C4-2B (cell line): ENCODE measurements around the gene POLD1.

Source experiments
- ZFX ChIP-seq: fragments of 450-650 bp; IDR thresholded peaks from 2 replicates; pipeline ENCODE4 v1.6.1; 2017
- TF ChIP-seq, protein P1 (sequence below): fragments of 450-650 bp; conservative IDR thresholded peaks from 2 replicates; pipeline ENCODE4 v1.5.1; 2017; ENCODE audit warnings: mild to moderate bottlenecking

- TF ChIP-seq, protein P1, sequence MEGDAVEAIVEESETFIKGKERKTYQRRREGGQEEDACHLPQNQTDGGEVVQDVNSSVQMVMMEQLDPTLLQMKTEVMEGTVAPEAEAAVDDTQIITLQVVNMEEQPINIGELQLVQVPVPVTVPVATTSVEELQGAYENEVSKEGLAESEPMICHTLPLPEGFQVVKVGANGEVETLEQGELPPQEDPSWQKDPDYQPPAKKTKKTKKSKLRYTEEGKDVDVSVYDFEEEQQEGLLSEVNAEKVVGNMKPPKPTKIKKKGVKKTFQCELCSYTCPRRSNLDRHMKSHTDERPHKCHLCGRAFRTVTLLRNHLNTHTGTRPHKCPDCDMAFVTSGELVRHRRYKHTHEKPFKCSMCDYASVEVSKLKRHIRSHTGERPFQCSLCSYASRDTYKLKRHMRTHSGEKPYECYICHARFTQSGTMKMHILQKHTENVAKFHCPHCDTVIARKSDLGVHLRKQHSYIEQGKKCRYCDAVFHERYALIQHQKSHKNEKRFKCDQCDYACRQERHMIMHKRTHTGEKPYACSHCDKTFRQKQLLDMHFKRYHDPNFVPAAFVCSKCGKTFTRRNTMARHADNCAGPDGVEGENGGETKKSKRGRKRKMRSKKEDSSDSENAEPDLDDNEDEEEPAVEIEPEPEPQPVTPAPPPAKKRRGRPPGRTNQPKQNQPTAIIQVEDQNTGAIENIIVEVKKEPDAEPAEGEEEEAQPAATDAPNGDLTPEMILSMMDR = no peak
- no peak for TF ChIP-seq ZFX
Observed at GRCh38 chr19:50455992-50456391, 71.8 kb downstream of the POLD1 start.
